Right lung (tissue), 10 donors: ENCODE measurements around the gene CAMKMT. TPM values are rescaled to one million over a fixed set of nuclear protein-coding genes. Genes with fewer than 3 reads are reported as not detected.

Experiments used
- DNase-seq, 2 donors: peaks; one replicate each; pipeline ENCODE4 v3.0.0-alpha.2; 2013
- long read RNA-seq, 8 donors: transcript quantifications; one replicate each; lab custom pipeline, GENCODE V29; 2026
- polyA plus RNA-seq, 5 donors: library from polyadenylated mRNA; unstranded; fragments of 120-200 nt; gene quantifications; one replicate each; pipeline versions ENCODE4 v1.2.1 to v1.2.3, GENCODE V29; 2013; ENCODE audit warnings: inconsistent platforms in 1 of 5, low replicate concordance in 1 of 5; ENCODE audit not compliant: insufficient read length in 5 of 5, insufficient read depth in 1 of 5

CAMKMT gene
- polyA plus RNA-seq, result 10 to 100 TPM in 4 of 5 donors, 1 to 10 TPM in 1; 9.1 to 14.9 (median 12.8) TPM
- long read RNA-seq, donor 1, partial matches to known transcripts, result 0 of 3 reads
- long read RNA-seq, donor 1, other reads (novel, unspliced or antisense), result 0 of 3 reads
- long read RNA-seq, donor 2, partial matches to known transcripts, result 0 of 2 reads
- long read RNA-seq, donor 2, other reads (novel, unspliced or antisense), result 0 of 2 reads
- long read RNA-seq, donor 3, partial matches to known transcripts, result 0 of 3 reads
- long read RNA-seq, donor 3, other reads (novel, unspliced or antisense), result 0 of 3 reads
- long read RNA-seq, donor 4, transcript CAMKMT-210 (8 exons, 594 nt), result major isoform, 6 of 6 reads
- long read RNA-seq, donor 4, partial matches to known transcripts, result 0 of 6 reads
- long read RNA-seq, donor 4, other reads (novel, unspliced or antisense), result 0 of 6 reads
- long read RNA-seq, donor 5, partial matches to known transcripts, result 10 of 12 reads
- long read RNA-seq, donor 5, other reads (novel, unspliced or antisense), result 0 of 12 reads
- long read RNA-seq, donor 6, partial matches to known transcripts, result 0 of 5 reads
- long read RNA-seq, donor 6, other reads (novel, unspliced or antisense), result 0 of 5 reads
- long read RNA-seq, donor 7, partial matches to known transcripts, result 0 of 4 reads
- long read RNA-seq, donor 7, other reads (novel, unspliced or antisense), result 0 of 4 reads
- long read RNA-seq, donor 8, result 0 reads

- DNase-seq, result peak; percentile 98 to 99
Observed at GRCh38 chr2:44361330-44362206, at the start of gene CAMKMT, which contains the start of gene PREPL. CAMKMT (plus strand) TSS chr2:44361947. PREPL (minus strand) TSS chr2:44361494; CDS start chr2:44346342, 15,152 bp downstream.

- DNase-seq, result no peak
Observed at GRCh38 chr2:44314362-44314761, 47.4 kb upstream of the CAMKMT start.

DNA sequence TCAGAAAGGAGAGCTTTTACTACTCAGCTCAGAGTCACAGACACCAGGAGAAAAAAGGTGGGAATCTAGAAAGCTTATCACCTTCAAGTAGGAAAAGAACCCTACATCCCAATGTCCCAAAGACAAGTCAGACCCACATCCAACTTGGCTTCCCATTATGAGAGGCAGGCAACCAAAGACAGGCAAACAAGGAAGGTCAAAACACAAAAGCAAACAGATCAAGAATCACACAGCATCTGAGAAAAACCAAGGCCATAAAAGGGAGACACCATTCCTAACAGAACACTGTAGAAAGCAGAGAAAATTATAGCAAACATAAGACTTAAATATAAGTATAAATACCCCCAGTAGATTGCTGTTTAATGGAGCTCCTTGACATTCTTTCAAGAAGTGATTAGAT lies 45.8 kb upstream of the CAMKMT start:
- DNase-seq, result no peak

- DNase-seq, result no peak
Observed at GRCh38 chr2:44320832-44321231, 40.9 kb upstream of the CAMKMT start.

DNA sequence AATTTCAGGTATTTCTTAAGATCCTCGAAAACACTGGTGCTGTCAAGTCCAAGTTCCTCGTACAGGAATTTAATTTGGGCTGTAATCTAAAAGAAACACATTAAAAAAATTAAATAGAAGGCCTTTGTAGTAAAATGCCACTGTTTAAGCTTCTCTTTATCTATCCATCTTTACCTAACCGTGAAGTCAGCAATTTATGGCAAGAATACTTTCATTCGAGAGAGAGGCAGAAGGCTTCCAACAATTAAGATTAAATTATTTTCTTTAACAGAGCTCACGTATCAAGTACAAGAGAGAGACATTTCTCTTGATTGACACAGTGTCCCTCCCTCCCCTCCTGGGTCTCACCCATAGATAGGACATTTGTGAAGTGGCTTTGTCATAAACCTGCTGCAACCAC lies 40.4 kb upstream of the CAMKMT start:
- no peak for DNase-seq

DNA sequence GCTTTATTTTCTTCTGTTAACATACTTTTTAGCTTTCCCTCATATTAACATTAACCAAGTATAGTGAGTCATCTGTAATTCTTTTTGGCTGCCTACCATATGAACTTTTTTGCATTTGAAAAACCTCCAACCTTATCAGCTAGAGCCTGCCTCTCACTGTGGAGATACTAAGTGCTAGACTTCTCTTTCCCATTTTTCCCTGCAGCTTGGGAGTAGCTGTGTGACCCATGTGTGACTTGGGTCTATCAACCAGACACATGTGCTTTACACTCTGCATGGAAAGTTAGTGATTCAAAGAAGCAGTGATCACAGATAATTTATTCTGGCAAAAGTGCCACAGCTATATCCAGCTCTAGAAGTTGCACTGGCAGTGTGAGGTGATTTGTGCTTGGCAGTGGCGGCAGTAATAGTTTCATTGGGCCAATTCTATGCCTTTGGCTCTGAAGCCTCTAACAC lies 36.7 kb upstream of the CAMKMT start:
- peak; percentile 16 to 21 for DNase-seq

GRCh38 chr2:44325897-44326296 lies 35.9 kb upstream of the CAMKMT start:
- no peak for DNase-seq

GRCh38 chr2:44326548-44327264 lies 35.0 kb upstream of the CAMKMT start:
- DNase-seq, result no peak

DNA sequence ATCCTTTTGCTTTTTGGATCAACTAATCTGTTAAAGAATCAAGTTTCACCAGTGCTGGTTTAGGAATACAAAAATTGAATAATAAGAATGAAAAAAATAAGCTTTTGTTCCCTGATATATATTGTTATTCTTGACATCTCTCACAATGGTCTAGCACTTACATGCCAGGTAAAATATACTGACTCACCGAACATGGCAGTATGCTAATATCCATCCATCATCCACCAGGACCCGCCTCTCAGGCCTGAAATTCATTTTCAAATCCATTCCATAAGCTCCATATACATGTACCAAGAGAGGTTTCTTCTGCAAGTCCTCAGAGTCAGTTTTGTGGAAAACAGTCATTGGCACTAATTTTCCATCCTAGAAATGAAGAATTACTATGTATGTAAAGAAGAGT lies 33.0 kb upstream of the CAMKMT start:
- no peak for DNase-seq

DNA sequence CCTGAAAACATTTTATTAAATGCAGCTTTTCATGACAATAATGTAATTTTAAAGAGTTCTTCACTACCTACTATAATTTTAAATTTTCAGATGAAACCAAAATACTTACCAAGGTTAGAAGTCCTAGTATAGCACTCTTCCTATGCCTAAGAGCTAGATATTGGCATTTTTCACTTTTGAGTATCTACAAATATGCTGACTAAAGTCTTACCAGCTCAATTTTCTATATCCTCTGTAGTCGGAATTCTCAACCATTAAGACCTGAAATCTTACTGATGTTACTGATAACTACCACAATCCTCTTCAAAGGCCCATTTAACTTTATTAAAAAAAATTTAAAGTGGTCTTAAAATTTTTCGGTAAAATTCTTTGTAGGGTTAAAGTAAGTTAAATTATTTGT lies 32.4 kb upstream of the CAMKMT start:
- DNase-seq, result no peak

DNA sequence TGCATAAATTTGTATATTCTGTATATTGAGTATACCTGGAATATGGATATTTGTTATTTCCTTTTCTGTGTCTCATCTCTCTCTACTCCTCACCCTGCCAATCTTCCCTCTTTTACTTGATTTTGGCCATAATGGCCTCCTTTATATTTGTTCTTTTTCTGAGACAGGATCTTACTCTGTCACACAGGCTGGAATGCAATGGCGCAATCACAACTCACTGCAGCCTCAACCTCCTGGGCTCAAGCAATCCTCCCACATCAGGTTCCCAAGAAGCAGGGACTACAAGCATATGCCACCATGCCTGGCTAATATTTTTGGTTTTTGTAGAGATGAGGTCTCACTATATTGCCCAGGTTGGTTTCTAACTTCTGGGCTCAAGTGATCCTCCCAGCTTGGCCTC lies 30.9 kb upstream of the CAMKMT start:
- DNase-seq, result no peak

DNA sequence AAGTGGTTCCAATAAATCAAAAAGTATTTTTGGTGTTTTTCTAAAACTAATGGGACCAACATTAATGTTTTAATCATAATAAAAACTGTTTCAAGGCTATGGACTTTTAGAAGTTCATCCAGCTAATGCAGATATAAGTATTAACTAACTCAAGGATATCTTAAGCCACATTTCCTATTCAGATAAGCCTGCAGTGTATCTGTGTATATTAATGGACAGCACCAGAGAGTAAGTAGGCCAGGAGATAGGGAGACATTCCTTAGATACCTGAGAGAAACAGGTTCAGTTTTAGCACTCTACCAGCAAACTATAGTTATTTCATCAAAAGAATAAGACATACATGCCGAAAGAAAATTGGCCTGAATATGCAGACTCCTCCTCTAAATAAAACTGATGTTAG lies 27.8 kb upstream of the CAMKMT start:
- no peak for DNase-seq

- DNase-seq, result no peak
Observed at GRCh38 chr2:44335806-44336538, 25.8 kb upstream of the CAMKMT start.

DNA sequence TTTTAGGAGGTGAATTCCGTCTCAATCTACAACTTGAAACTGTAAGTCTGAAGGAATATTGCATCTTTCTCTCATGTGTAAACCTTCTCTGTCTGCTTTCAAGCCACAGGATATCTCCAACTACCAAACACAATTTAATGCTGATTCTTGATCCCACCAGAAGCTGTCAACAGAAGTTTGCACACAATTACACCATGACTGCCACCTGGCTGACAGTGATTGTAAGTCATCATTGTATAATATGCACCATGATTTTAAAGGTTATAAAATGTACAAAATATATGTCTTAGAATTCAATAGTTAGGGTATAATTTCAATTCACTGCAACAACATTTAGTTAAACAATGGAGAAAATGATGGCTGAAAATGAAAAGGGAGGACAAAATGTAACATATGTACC lies 18.9 kb upstream of the CAMKMT start:
- DNase-seq, result no peak

- DNase-seq, result peak; percentile 49 to 63
Observed at GRCh38 chr2:44347526-44347925, 14.2 kb upstream of the CAMKMT start.

GRCh38 chr2:44348400-44348799 lies 13.3 kb upstream of the CAMKMT start:
- DNase-seq, result peak in 1 of 2 donors; percentile 31

- DNase-seq, result no peak
Observed at GRCh38 chr2:44349506-44349905, 12.2 kb upstream of the CAMKMT start.

- no peak for DNase-seq
Observed at GRCh38 chr2:44351088-44351487, 10.7 kb upstream of the CAMKMT start.

GRCh38 chr2:44351676-44352075 lies 10.1 kb upstream of the CAMKMT start:
- DNase-seq, result no peak

DNA sequence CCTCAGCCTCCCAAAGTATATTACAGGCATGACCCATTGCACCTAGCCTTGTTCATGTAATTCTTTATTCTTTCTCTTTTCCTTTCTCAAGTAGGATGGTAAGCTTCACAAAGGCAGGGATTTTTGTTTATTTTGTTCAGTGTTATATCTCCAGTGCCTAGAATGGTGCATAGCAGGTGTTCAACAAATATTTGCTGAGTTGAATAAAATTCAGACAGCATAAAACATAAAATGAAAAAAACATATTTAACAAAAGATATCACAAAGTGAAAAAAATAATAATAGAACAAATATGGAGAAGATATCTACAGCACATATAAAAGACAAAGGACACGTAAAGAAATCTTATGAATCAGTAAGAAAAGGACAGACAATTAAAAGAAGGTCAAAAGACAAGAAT lies 9.2 kb upstream of the CAMKMT start:
- DNase-seq, result no peak

- DNase-seq, result no peak
Observed at GRCh38 chr2:44354761-44355160, 7.0 kb upstream of the CAMKMT start.
